ENCODE results near the gene FHOD3.

Gene FHOD3

DNA sequence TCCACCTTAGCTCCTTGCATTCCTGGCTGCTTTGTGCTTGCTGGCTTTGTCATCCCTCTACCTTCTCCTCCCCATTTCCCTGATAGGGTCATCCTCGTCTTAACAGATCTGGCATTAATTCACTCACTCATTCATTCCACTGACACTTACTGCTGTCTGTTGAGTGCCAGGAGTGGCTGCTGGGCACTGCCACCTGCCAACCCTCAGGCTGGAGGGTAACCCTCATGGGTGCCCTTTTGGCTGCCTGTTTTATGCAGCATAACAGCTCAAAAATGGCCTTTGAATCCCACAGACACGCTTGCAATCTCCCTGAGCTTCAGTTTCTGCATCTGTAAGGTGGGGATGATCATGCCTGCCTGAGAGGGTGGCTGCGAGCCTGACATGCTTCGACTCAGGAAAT, 25.2 kb downstream of the FHOD3 start:
- TF ChIP-seq EZH2phosphoT487 (IDR thresholded peaks at IDR 0.05; ENCODE audit: borderline replicate concordance), result no peak
- TF ChIP-seq, protein P1, sequence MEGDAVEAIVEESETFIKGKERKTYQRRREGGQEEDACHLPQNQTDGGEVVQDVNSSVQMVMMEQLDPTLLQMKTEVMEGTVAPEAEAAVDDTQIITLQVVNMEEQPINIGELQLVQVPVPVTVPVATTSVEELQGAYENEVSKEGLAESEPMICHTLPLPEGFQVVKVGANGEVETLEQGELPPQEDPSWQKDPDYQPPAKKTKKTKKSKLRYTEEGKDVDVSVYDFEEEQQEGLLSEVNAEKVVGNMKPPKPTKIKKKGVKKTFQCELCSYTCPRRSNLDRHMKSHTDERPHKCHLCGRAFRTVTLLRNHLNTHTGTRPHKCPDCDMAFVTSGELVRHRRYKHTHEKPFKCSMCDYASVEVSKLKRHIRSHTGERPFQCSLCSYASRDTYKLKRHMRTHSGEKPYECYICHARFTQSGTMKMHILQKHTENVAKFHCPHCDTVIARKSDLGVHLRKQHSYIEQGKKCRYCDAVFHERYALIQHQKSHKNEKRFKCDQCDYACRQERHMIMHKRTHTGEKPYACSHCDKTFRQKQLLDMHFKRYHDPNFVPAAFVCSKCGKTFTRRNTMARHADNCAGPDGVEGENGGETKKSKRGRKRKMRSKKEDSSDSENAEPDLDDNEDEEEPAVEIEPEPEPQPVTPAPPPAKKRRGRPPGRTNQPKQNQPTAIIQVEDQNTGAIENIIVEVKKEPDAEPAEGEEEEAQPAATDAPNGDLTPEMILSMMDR (conservative IDR thresholded peaks at IDR 0.05; ENCODE audit: low read length), result no peak
- H3K36me3 ChIP-seq (ENCODE audit: insufficient read depth, low read length), result no peaks in the 10 kb centered on the region
- H3K9me3 ChIP-seq (ENCODE audit: insufficient read depth, low read depth, low read length), result no peaks in the 10 kb centered on the region
- no peaks in the 10 kb centered on the region for H3K4me1 ChIP-seq (ENCODE audit: insufficient read depth, low read length, poor library complexity, severe bottlenecking)
- H3K79me2 ChIP-seq (ENCODE audit: insufficient read depth, low read length), result no peaks in the 10 kb centered on the region
- H3K27me3 ChIP-seq (ENCODE audit: insufficient read depth, low read length, poor library complexity, severe bottlenecking), result no peaks in the 10 kb centered on the region
- no peaks in the 10 kb centered on the region for H3K9me2 ChIP-seq (replicated peaks; ENCODE audit: low read depth, low read length)
- no peak overlapping the region for H3K9ac ChIP-seq (ENCODE audit: low read depth, low read length, poor library complexity, severe bottlenecking)
- H2AFZ ChIP-seq (ENCODE audit: low read length), result no peak overlapping the region
- H3F3A ChIP-seq (ENCODE audit: low read depth), result no peaks in the 10 kb centered on the region
- no peak overlapping the region for H3K4me3 ChIP-seq (ENCODE audit: low read length, poor library complexity, severe bottlenecking)
- H3K4me2 ChIP-seq (ENCODE audit: low read depth, low read length, poor library complexity, severe bottlenecking), result no peak overlapping the region
- H4K20me1 ChIP-seq (ENCODE audit: insufficient read depth, low read length, poor library complexity, severe bottlenecking), result no peaks in the 10 kb centered on the region

DNA sequence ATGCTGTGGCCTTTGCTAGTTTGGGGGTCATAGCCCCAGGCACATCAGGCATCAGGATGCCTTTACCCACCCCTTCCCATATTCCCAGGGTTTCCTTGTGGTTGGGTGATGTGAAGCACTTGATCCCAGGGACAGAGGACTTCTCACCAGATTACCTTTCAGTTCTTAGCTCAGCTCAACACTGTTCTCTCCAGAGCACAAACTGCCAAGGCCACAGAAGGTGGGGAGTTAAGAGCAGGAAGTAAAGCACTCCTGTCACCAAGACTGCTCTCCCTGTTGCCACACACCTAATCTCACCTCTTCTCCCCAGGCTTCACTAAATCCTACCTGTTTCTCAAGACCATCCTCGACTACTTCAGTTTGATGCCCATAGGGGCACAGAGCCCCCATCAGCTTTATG, 25.9 kb downstream of the FHOD3 start:
- Histone ChIP-seq H3K27me3 (ENCODE audit: insufficient read depth, low read length, poor library complexity, severe bottlenecking) (no peaks in the 10 kb centered on the region), H3K4me1 (ENCODE audit: insufficient read depth, low read length, poor library complexity, severe bottlenecking) (no peaks in the 10 kb centered on the region), H3K9ac (ENCODE audit: low read depth, low read length, poor library complexity, severe bottlenecking) (no peak overlapping the region), H3K36me3 (ENCODE audit: insufficient read depth, low read length) (no peaks in the 10 kb centered on the region), H3F3A (ENCODE audit: low read depth) (no peaks in the 10 kb centered on the region), H3K4me3 (ENCODE audit: low read length, poor library complexity, severe bottlenecking) (no peak overlapping the region), H2AFZ (ENCODE audit: low read length) (no peak overlapping the region), H3K9me2 (replicated peaks; ENCODE audit: low read depth, low read length) (no peaks in the 10 kb centered on the region), H3K79me2 (ENCODE audit: insufficient read depth, low read length) (no peaks in the 10 kb centered on the region), H4K20me1 (ENCODE audit: insufficient read depth, low read length, poor library complexity, severe bottlenecking) (no peaks in the 10 kb centered on the region), H3K9me3 (ENCODE audit: insufficient read depth, low read depth, low read length) (no peaks in the 10 kb centered on the region), H3K4me2 (ENCODE audit: low read depth, low read length, poor library complexity, severe bottlenecking) (no peak overlapping the region)
- TF ChIP-seq, protein P1 (conservative IDR thresholded peaks at IDR 0.05; ENCODE audit: low read length), result no peak
- TF ChIP-seq EZH2phosphoT487 (IDR thresholded peaks at IDR 0.05; ENCODE audit: borderline replicate concordance), result no peak

DNA sequence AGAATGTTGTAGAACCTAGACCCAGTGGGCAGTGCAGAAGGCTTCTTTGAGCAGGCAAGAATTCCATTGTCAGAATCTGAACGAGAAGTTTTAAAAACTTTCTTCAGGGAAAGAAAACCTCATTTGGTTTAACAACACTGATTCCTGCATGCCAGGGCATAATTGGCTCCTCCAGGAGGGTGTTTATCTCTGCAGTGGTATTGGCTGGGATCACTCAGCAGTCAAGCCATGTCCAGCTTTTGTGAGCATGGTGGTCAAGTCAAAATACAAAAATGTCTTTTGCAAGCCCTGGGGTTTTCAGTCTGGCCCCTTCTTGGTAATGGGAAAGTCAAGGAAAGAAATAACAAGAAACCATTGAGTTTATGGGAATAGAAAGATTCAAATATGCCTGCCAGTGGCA, 28.3 kb downstream of the FHOD3 start:
- Histone ChIP-seq H4K20me1 (ENCODE audit: insufficient read depth, low read length, poor library complexity, severe bottlenecking) (no peaks in the 10 kb centered on the region), H3K9me2 (replicated peaks; ENCODE audit: low read depth, low read length) (no peaks in the 10 kb centered on the region), H3K4me3 (ENCODE audit: low read length, poor library complexity, severe bottlenecking) (no peak overlapping the region), H3K4me1 (ENCODE audit: insufficient read depth, low read length, poor library complexity, severe bottlenecking) (no peaks in the 10 kb centered on the region), H3K27me3 (ENCODE audit: insufficient read depth, low read length, poor library complexity, severe bottlenecking) (no peaks in the 10 kb centered on the region), H3K9ac (ENCODE audit: low read depth, low read length, poor library complexity, severe bottlenecking) (no peak overlapping the region), H3K36me3 (ENCODE audit: insufficient read depth, low read length) (no peaks in the 10 kb centered on the region), H2AFZ (ENCODE audit: low read length) (no peak overlapping the region), H3K79me2 (ENCODE audit: insufficient read depth, low read length) (no peaks in the 10 kb centered on the region), H3F3A (ENCODE audit: low read depth) (no peaks in the 10 kb centered on the region), H3K4me2 (ENCODE audit: low read depth, low read length, poor library complexity, severe bottlenecking) (no peak overlapping the region), H3K9me3 (ENCODE audit: insufficient read depth, low read depth, low read length) (no peaks in the 10 kb centered on the region)
- TF ChIP-seq EZH2phosphoT487 (IDR thresholded peaks at IDR 0.05; ENCODE audit: borderline replicate concordance), result no peak
- TF ChIP-seq, protein P1 (conservative IDR thresholded peaks at IDR 0.05; ENCODE audit: low read length), result no peak
